Upper lobe of left lung (tissue), 6 donors: ENCODE data around the gene ACAD9. TPM values are rescaled to one million over a fixed set of nuclear protein-coding genes. Genes with fewer than 3 reads are reported as not detected.
A peak's percentile ranks its signal among the peaks of the same experiment; 100 is the strongest.
"Not testable (repeated sequence)": the region's sequence is repeated elsewhere in the genome, so short reads cannot be mapped to it uniquely, and the experiment has no call there.

Source experiments
- ATAC-seq, 2 donors: fragments of 200-7000 bp; cut with Tn5 transposase; one replicate each; pipeline ENCODE4 v1.9.1; 2022; ENCODE audit warnings: mild to moderate bottlenecking in 2 of 2, moderate library complexity in 2 of 2; ENCODE audit not compliant: low FRiP score in 2 of 2
- DNase-seq, 2 donors: peaks; one replicate each; pipeline ENCODE4 v3.0.0-alpha.2; 2019 to 2020
- H3K27ac ChIP-seq, 4 donors: fragments of 200-600 bp; sonication (generic); one replicate each; pipeline ENCODE4 v1.5.1; 2016 to 2019
- H3K27me3 ChIP-seq, 4 donors: fragments of 200-600 bp; sonication (generic); one replicate each; pipeline ENCODE4 v1.5.1; 2017 to 2019
- H3K36me3 ChIP-seq, 4 donors: fragments of 200-600 bp; sonication (generic); one replicate each; pipeline ENCODE4 v1.5.1; 2016 to 2019
- H3K4me1 ChIP-seq, 4 donors: fragments of 200-600 bp; sonication (generic); one replicate each; pipeline ENCODE4 v1.5.1; 2018 to 2019
- H3K4me3 ChIP-seq, 4 donors: fragments of 200-600 bp; sonication (generic); one replicate each; pipeline ENCODE4 v1.5.1; 2017 to 2019; ENCODE audit warnings: mild to moderate bottlenecking in 2 of 4, moderate library complexity in 1 of 4
- H3K9me3 ChIP-seq, 4 donors: fragments of 200-600 bp; sonication (generic); one replicate each; pipeline ENCODE4 v1.5.1; 2018 to 2019
- EP300 ChIP-seq, 4 donors: sonication (generic); formaldehyde crosslinking; IDR thresholded peaks; one replicate each; pipeline ENCODE4 v1.5.1; 2017; ENCODE audit warnings: antibody characterized with exemption in 4 of 4, control low read depth in 2 of 4
- POLR2A ChIP-seq, 4 donors: fragments of 450-650 bp; IDR thresholded peaks; one replicate each; pipeline ENCODE4 v1.5.1; 2016 to 2017; ENCODE audit warnings: antibody characterized with exemption in 4 of 4, mild to moderate bottlenecking in 2 of 4
- POLR2AphosphoS5 ChIP-seq, 2 donors: sonication (generic); formaldehyde crosslinking; IDR thresholded peaks; one replicate each; pipeline ENCODE4 v1.5.1; 2017; ENCODE audit warnings: antibody characterized with exemption in 2 of 2
- WGBS, 2 donors: methylation state at CpG; one replicate each; pipeline ENCODE4 v1.1.5; 2017 to 2018; 5-methylcytosine and 5-hydroxymethylcytosine counted together
- total RNA-seq, 6 donors: library from RNA; depleted of rRNA in 4 of 6; stranded (reverse); fragments of >200 nt in 4 of 6; gene quantifications; one replicate each; pipeline versions ENCODE4 v1.1.0 to v1.2.1, GENCODE V29; 2016 to 2021
- TF ChIP-seq, protein P1 (sequence below), 6 experiments: fragments of 450-650 bp in 4 of 6; fragments of 200-600 bp in 2 of 6; sonication (generic) in 2 of 6; IDR thresholded peaks; one replicate each; pipeline ENCODE4 v1.5.1; 2016 to 2019; ENCODE audit warnings: antibody characterized with exemption in 6 of 6
- donor health status: DM: no; HTN: no; CAD: no; lungs with moderate emphysema.
- donor health status: DM: no; HTN: yes; CAD: no; lungs with severe emphysema.

ACAD9 gene
- total RNA-seq, 6 donors from 2014 or later: 32.5 to 80.7 (median 44.0) TPM

DNA sequence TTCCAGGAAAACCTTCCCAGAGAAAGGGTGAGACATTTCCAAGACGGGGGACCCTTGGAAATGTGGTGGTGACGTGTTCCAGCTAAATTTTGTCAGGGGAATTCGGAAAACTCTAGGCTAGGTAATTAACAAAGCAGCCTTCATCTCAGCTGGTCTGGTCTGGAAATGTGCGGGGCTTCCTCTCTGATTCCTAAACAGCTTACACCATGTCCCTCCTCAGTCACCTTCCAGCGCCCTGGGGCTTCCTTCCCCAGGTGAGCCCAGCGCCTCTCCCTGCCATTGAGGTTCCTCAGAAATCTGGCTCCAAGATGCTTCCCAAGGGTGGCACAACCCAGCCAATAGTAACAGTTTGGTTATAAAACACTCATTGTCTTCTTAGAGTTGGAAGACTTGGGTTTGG is 571 bp downstream of the ACAD9 start:
- Histone ChIP-seq H3K4me1 (peaks cover 22 to 48% (median 30%) of the 10 kb centered on the region in 4 donors), H3K36me3 (peaks cover 0 to 17% (median 2%) of the 10 kb centered on the region in 4 donors), H3K9me3 (no peaks in the 10 kb centered on the region), H3K27me3 (no peaks in the 10 kb centered on the region), H3K4me3 (peak overlapping the region; percentile 47 to 97 (median 78)), H3K27ac (peak overlapping the region; percentile 92 to 97 (median 94))
- WGBS, 2 donors: 0 to 1% methylated on average over 1 to 6 of the region's 6 CpGs
- DNase-seq: no peak
- TF ChIP-seq POLR2AphosphoS5 (IDR thresholded peaks at IDR 0.05) (no peak), POLR2A (IDR thresholded peaks at IDR 0.05) (no peak), EP300 (IDR thresholded peaks at IDR 0.05) (no peak)
- TF ChIP-seq, protein P1, sequence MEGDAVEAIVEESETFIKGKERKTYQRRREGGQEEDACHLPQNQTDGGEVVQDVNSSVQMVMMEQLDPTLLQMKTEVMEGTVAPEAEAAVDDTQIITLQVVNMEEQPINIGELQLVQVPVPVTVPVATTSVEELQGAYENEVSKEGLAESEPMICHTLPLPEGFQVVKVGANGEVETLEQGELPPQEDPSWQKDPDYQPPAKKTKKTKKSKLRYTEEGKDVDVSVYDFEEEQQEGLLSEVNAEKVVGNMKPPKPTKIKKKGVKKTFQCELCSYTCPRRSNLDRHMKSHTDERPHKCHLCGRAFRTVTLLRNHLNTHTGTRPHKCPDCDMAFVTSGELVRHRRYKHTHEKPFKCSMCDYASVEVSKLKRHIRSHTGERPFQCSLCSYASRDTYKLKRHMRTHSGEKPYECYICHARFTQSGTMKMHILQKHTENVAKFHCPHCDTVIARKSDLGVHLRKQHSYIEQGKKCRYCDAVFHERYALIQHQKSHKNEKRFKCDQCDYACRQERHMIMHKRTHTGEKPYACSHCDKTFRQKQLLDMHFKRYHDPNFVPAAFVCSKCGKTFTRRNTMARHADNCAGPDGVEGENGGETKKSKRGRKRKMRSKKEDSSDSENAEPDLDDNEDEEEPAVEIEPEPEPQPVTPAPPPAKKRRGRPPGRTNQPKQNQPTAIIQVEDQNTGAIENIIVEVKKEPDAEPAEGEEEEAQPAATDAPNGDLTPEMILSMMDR (IDR thresholded peaks at IDR 0.05): no peak
- no peak for ATAC-seq

DNA sequence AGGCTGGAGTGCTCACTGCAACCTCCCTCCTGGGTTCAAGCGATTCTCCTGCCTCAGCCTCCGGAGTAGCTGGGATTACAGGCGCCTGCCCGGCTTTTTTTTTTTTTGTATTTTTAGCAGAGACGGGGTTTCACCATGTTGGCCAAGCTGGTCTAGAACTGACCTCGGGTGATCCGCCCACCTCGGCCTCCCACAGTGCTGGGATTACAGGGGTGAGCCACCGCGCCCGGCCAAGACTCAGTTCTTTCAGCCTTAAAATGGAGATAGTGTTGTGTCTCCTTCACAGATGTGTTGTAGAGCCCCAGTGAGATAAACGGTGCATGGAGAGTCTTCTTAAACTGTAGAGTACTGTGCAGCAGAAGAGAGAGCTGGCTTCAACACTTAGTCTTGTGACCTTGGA is 1.0 kb downstream of the ACAD9 start:
- DNase-seq: peak in 1 of 2 donors; percentile 50
- H3K27ac ChIP-seq: peak overlapping the region in 1 of 4 donors; percentile 92
- H3K36me3 ChIP-seq: peaks cover 0 to 21% (median 5%) of the 10 kb centered on the region in 4 donors
- H3K4me1 ChIP-seq: peaks cover 22 to 48% (median 30%) of the 10 kb centered on the region in 4 donors
- 75 to 77% methylated on average over 12 of the region's 12 CpGs for WGBS, 2 donors
- not testable (repeated sequence) for ATAC-seq, H3K9me3 ChIP-seq, H3K27me3 ChIP-seq
- H3K4me3 ChIP-seq: peak overlapping the region in 3 of 4 donors; percentile 77 to 97 (median 80)

- Histone ChIP-seq H3K27me3 (no peaks in the 10 kb centered on the region), H3K36me3 (peaks cover 0 to 30% (median 7%) of the 10 kb centered on the region in 4 donors), H3K4me1 (peaks cover 22 to 48% (median 30%) of the 10 kb centered on the region in 4 donors), H3K9me3 (no peaks in the 10 kb centered on the region), H3K4me3 (no peak overlapping the region), H3K27ac (no peak overlapping the region)
- TF ChIP-seq EP300 (IDR thresholded peaks at IDR 0.05) (no peak), POLR2A (IDR thresholded peaks at IDR 0.05) (no peak), POLR2AphosphoS5 (IDR thresholded peaks at IDR 0.05) (no peak)
- TF ChIP-seq, protein P1 (IDR thresholded peaks at IDR 0.05): no peak
- ATAC-seq: no peak
- no peak for DNase-seq
- 92 to 93% methylated on average over 6 of the region's 6 CpGs for WGBS, 2 donors
Observed at GRCh38 chr3:128881576-128881975, 2.2 kb downstream of the ACAD9 start.

GRCh38 chr3:128882719-128883118 is 3.3 kb downstream of the ACAD9 start:
- Histone ChIP-seq H3K4me1 (peaks cover 22 to 46% (median 27%) of the 10 kb centered on the region in 4 donors), H3K4me3 (no peak overlapping the region), H3K9me3 (no peaks in the 10 kb centered on the region), H3K36me3 (peaks cover 2 to 40% (median 11%) of the 10 kb centered on the region in 4 donors), H3K27ac (no peak overlapping the region), H3K27me3 (no peaks in the 10 kb centered on the region)
- DNase-seq (no peak), ATAC-seq (no peak)
- TF ChIP-seq POLR2AphosphoS5 (IDR thresholded peaks at IDR 0.05) (no peak), EP300 (IDR thresholded peaks at IDR 0.05) (no peak), POLR2A (IDR thresholded peaks at IDR 0.05) (no peak)
- TF ChIP-seq, protein P1 (IDR thresholded peaks at IDR 0.05): no peak
- WGBS, 2 donors: 94 to 95% methylated on average over 1 of the region's 1 CpG

DNA sequence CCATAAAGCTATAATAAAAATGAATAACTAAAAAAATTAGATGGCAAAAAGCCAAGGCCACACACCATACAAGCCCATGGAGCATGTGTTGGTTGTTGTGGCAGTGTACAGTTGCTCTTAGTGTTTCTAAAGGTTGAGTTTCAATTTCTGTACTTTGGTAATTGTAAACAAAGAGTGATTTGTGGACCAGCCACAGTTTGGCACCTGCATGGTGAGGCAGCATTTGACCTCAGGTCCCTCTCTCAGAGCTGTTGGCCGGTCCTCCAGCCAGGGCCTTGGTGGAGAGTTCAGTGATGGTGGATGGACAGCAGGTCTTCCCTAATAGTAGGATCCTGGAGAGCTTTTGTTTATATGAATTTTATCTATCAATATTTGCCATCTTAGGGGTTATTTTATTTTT is 5.6 kb downstream of the ACAD9 start:
- H3K4me3 ChIP-seq: no peak overlapping the region
- H3K36me3 ChIP-seq: peaks cover 2 to 54% (median 14%) of the 10 kb centered on the region in 4 donors
- H3K4me1 ChIP-seq: peaks cover 12 to 29% (median 15%) of the 10 kb centered on the region in 4 donors
- ATAC-seq (no peak), DNase-seq (no peak)
- WGBS, 2 donors: 94 to 100% methylated on average over 1 of the region's 1 CpG
- no peaks in the 10 kb centered on the region for H3K27me3 ChIP-seq
- TF ChIP-seq POLR2A (IDR thresholded peaks at IDR 0.05) (no peak), POLR2AphosphoS5 (IDR thresholded peaks at IDR 0.05) (no peak), EP300 (IDR thresholded peaks at IDR 0.05) (no peak)
- TF ChIP-seq, protein P1 (IDR thresholded peaks at IDR 0.05): no peak
- no peaks in the 10 kb centered on the region for H3K9me3 ChIP-seq
- H3K27ac ChIP-seq: no peak overlapping the region
